Liver (tissue), 9 donors: ENCODE results near the gene HARBI1. TPM values are rescaled to one million over a fixed set of nuclear protein-coding genes. Genes with fewer than 3 reads are reported as not detected.
A peak's percentile ranks its signal among the peaks of the same experiment; 100 is the strongest.

Experiments
- DNase-seq: peaks from one replicate; pipeline ENCODE4 v3.0.0-alpha.2; 2017; ENCODE audit warnings: low spot score
- H3K27ac ChIP-seq, 2 donors: one replicate each; pipeline ENCODE4 v1.7.0; 2013; ENCODE audit warnings: inconsistent platforms in 2 of 2, low read length in 2 of 2, control low read depth in 1 of 2, low read depth in 1 of 2, mild to moderate bottlenecking in 1 of 2
- H3K27me3 ChIP-seq, 4 donors: one replicate each; pipeline versions ENCODE4 v1.6.1 to v1.7.0; 2013; ENCODE audit warnings: low read length in 3 of 4, inconsistent platforms in 1 of 4, mild to moderate bottlenecking in 1 of 4, moderate library complexity in 1 of 4; ENCODE audit not compliant: control insufficient read depth in 4 of 4, insufficient read depth in 4 of 4
- H3K36me3 ChIP-seq, 4 donors: one replicate each; pipeline versions ENCODE4 v1.6.1 to v1.7.0; 2013; ENCODE audit warnings: low read length in 3 of 4, mild to moderate bottlenecking in 3 of 4, low read depth in 1 of 4, moderate library complexity in 1 of 4; ENCODE audit not compliant: control insufficient read depth in 4 of 4, insufficient read depth in 3 of 4
- H3K4me1 ChIP-seq, 4 donors: one replicate each; pipeline versions ENCODE4 v1.6.1 to v1.7.0; 2013; ENCODE audit warnings: low read length in 3 of 4, mild to moderate bottlenecking in 3 of 4, moderate library complexity in 1 of 4; ENCODE audit not compliant: control insufficient read depth in 4 of 4, insufficient read depth in 4 of 4
- H3K4me3 ChIP-seq, 3 donors: one replicate each; pipeline versions ENCODE4 v1.6.1 to v1.7.0; 2013; ENCODE audit warnings: low read length in 3 of 3, control low read depth in 1 of 3, low read depth in 1 of 3, mild to moderate bottlenecking in 1 of 3
- H3K9ac ChIP-seq, 2 donors: one replicate each; pipeline ENCODE4 v1.7.0; 2013; ENCODE audit warnings: low read length in 2 of 2, mild to moderate bottlenecking in 2 of 2, moderate library complexity in 2 of 2, control low read depth in 1 of 2, low read depth in 1 of 2
- H3K9me3 ChIP-seq, 4 donors: one replicate each; pipeline versions ENCODE4 v1.6.1 to v1.7.0; 2013; ENCODE audit warnings: low read length in 3 of 4; ENCODE audit not compliant: control insufficient read depth in 4 of 4
- CTCF ChIP-seq: fragments of 150-350 bp; IDR thresholded peaks from 2 replicates; pipeline ENCODE4 v1.5.1; 2017; ENCODE audit warnings: improper control_type of control experiment, low read depth, low read length; ENCODE audit not compliant: missing input control
- EGR1 ChIP-seq, 2 donors: IDR thresholded peaks; 2 replicates each; pipeline ENCODE4 v1.6.1; 2016 to 2018; ENCODE audit warnings: antibody characterized with exemption in 2 of 2, low read depth in 2 of 2
- GABPA ChIP-seq, 2 donors: IDR thresholded peaks in 1 of 2; conservative IDR thresholded peaks in 1 of 2; 2 replicates each; pipeline ENCODE4 v1.6.1; 2016; ENCODE audit warnings: antibody characterized with exemption in 2 of 2, mild to moderate bottlenecking in 1 of 2, moderate library complexity in 1 of 2
- HNF4A ChIP-seq, 2 donors: conservative IDR thresholded peaks; 2 replicates each; pipeline ENCODE4 v1.6.1; 2016; ENCODE audit warnings: antibody characterized with exemption in 2 of 2, mild to moderate bottlenecking in 2 of 2
- HNF4G ChIP-seq: IDR thresholded peaks from 2 replicates; pipeline ENCODE4 v1.6.1; 2016; ENCODE audit warnings: antibody characterized with exemption
- JUND ChIP-seq, 2 donors: IDR thresholded peaks; 2 replicates each; pipeline ENCODE4 v1.6.1; 2016; ENCODE audit warnings: antibody characterized with exemption in 2 of 2
- MAX ChIP-seq: IDR thresholded peaks from 2 replicates; pipeline ENCODE4 v1.6.1; 2016; ENCODE audit warnings: antibody characterized with exemption
- RAD21 ChIP-seq, 2 donors: IDR thresholded peaks; 2 replicates each; pipeline ENCODE4 v1.6.1; 2016; ENCODE audit warnings: antibody characterized with exemption in 2 of 2, mild to moderate bottlenecking in 2 of 2
- REST ChIP-seq: IDR thresholded peaks from 2 replicates; pipeline ENCODE4 v1.6.1; 2016; ENCODE audit warnings: antibody characterized with exemption, mild to moderate bottlenecking
- RXRA ChIP-seq, 2 donors: IDR thresholded peaks; 2 replicates each; pipeline ENCODE4 v1.6.1; 2017 to 2018; ENCODE audit warnings: antibody characterized with exemption in 2 of 2, mild to moderate bottlenecking in 1 of 2
- SP1 ChIP-seq: IDR thresholded peaks from 2 replicates; pipeline ENCODE4 v1.6.1; 2018; ENCODE audit warnings: antibody characterized with exemption, mild to moderate bottlenecking
- YY1 ChIP-seq: IDR thresholded peaks from 2 replicates; pipeline ENCODE4 v1.6.1; 2016; ENCODE audit warnings: antibody characterized with exemption, mild to moderate bottlenecking
- WGBS: extraction: QIAGEN DNeasy Blood & Tissue Kit; methylation state at CpG from one replicate; pipeline ENCODE4 v1.1.7; 2013; 5-methylcytosine and 5-hydroxymethylcytosine counted together
- polyA plus RNA-seq, 2 donors: library from polyadenylated mRNA; stranded (reverse) in 1 of 2; unstranded in 1 of 2; fragments of 200-250 nt in 1 of 2; fragments of >200 nt in 1 of 2; fragmentation: Nextera tagmentation in 1 of 2; extraction: Ambion mirVana in 1 of 2; gene quantifications; one replicate each; pipeline versions ENCODE4 v1.2.1 to v1.2.3, GENCODE V29; 2013 to 2015
- total RNA-seq, 2 donors: library from RNA; depleted of rRNA; stranded (reverse); fragments of >200 nt; gene quantifications; one replicate each; pipeline ENCODE4 v1.2.3, GENCODE V29; 2014
- donor health status: healthy.
- donor health status: healthy.
- donor health status: healthy.
- donor health status: healthy.
- donor health status: healthy.

HARBI1 gene
- total and polyA plus RNA-seq, 4 donors = 2.5 to 5.9 (median 3.3) TPM

GRCh38 chr11:46633291-46634217 lies 16.5 kb upstream of the HARBI1 start:
- H3K4me3 ChIP-seq = no peak overlapping the region
- WGBS = 72% methylated on average over 22 of the region's 22 CpGs
- no peak for DNase-seq
- H3K27me3 ChIP-seq = no peaks in the 10 kb centered on the region
- peaks cover 3 to 6% (median 4%) of the 10 kb centered on the region in 4 donors for H3K36me3 ChIP-seq
- H3K9ac ChIP-seq = no peak overlapping the region
- H3K4me1 ChIP-seq = peaks cover 6 to 15% (median 11%) of the 10 kb centered on the region in 4 donors
- peak overlapping the region; percentile 45 to 55 for H3K27ac ChIP-seq
- TF ChIP-seq RXRA (IDR thresholded peaks at IDR 0.05) = peak; percentile 48 to 53
- peak; percentile 96 to 97 for TF ChIP-seq HNF4A (conservative IDR thresholded peaks at IDR 0.05)
- no peak for TF ChIP-seq CTCF
- peak; percentile 26 for TF ChIP-seq YY1
- TF ChIP-seq SP1 = peak; percentile 79
- TF ChIP-seq EGR1 (IDR thresholded peaks at IDR 0.05; ENCODE audit: low read depth in 2 of 2) = no peak
- TF ChIP-seq JUND (IDR thresholded peaks at IDR 0.05) = peak; percentile 52 to 61
- TF ChIP-seq HNF4G = peak; percentile 67
- H3K9me3 ChIP-seq = no peaks in the 10 kb centered on the region

GRCh38 chr11:46632502-46632901 lies 15.5 kb upstream of the HARBI1 start:
- TF ChIP-seq REST (no peak), MAX (no peak), RAD21 (IDR thresholded peaks at IDR 0.05) (no peak), EGR1 (IDR thresholded peaks at IDR 0.05; ENCODE audit: low read depth in 2 of 2) (no peak), CTCF (no peak), HNF4G (no peak), GABPA (IDR thresholded peaks at IDR 0.05 in 1 of 2, conservative IDR thresholded peaks at IDR 0.05 in 1 of 2) (no peak)
- H3K4me1 ChIP-seq = peaks cover 6 to 15% (median 11%) of the 10 kb centered on the region in 4 donors
- no peak overlapping the region for H3K27ac ChIP-seq
- no peaks in the 10 kb centered on the region for H3K27me3 ChIP-seq
- no peak overlapping the region for H3K4me3 ChIP-seq
- no peaks in the 10 kb centered on the region for H3K9me3 ChIP-seq
- WGBS = 92% methylated on average over 1 of the region's 1 CpG
- DNase-seq = no peak
- no peak overlapping the region for H3K9ac ChIP-seq
- H3K36me3 ChIP-seq = peaks cover 3 to 6% (median 4%) of the 10 kb centered on the region in 4 donors
